Measurements from ENCODE around the gene EIF1B.

The EIF1B gene

DNA sequence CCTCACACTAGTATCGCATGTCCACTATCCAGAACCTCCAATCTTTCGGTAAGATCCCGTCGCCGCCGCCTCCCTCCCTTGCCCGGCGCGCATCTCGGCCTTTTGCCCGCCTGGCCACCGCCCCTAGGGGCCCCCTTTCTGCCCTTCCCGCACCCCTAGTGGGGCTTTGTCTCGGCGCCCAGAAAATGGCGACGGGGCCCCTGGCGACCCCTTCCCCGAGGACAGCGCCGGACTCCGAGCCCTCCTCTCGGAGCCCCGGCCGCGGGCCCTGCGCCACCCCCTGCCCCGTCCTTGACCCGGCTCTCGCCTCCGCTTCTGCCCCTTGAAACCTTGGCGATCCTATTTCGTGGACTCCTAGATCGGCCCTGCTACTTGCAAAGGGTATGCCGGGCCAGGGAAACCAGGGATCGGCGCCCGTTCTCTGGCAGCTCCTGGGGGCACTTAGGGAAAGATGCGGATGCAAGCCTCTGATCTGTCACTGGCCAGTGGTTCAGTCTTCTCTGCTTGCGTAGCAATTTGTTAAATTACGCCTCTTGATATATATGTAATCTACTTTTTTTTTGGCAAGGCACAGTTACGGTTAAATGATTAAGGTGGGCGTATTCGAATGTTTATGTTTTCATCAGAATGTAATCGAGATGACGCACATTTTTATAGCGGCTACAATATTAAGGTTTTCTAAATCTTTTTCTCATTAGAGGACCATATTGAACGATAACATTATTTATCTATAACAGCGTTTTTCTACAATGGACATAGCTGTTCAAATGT lies 603 bp downstream of the EIF1B start:
- DNase-seq: peak in 2 of 5 experiments; percentile 15 to 46

DNA sequence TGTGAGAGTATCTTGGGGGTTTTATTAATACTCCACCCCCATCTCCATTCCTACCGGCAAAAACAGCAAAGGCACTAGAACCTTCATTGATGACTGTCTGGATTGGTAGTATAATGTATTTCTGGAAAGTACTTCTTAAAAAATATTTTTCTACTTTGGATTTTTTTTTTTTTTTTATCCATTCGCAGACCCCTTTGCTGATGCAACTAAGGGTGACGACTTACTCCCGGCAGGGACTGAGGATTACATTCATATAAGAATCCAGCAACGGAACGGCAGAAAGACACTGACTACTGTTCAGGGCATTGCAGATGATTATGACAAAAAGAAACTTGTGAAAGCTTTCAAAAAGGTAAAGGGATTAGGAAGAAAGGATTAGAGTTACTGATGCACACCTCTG lies 1.2 kb downstream of the EIF1B start:
- DNase-seq: peak in 1 of 5 experiments; percentile 15

DNA sequence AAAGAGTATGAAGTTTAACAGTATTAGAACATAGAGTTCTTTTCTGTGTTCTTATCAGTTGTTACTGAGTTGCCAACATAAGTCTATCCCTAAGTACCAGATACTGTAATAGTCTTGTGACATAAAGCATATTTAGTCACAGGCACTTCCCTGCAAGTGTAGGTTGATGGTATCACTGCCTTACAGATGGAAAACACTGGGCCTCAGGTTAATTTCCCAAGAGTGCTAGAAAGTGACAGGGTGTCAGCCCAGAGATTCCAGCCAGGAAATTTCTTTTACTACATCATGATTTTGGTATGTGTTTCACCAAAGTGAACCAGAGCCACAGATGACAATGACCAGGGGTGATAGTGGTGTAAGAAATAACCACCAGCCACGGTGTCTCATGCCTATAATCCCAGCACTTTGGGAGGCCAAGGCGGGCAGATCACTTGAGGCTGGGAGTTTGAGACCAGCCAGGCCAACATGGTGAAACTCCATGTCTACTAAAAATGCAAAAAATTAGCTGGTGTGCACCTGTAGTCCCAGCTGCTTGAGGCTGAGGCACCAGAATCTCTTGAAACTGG lies 3.2 kb downstream of the EIF1B start:
- DNase-seq: no peak

DNA sequence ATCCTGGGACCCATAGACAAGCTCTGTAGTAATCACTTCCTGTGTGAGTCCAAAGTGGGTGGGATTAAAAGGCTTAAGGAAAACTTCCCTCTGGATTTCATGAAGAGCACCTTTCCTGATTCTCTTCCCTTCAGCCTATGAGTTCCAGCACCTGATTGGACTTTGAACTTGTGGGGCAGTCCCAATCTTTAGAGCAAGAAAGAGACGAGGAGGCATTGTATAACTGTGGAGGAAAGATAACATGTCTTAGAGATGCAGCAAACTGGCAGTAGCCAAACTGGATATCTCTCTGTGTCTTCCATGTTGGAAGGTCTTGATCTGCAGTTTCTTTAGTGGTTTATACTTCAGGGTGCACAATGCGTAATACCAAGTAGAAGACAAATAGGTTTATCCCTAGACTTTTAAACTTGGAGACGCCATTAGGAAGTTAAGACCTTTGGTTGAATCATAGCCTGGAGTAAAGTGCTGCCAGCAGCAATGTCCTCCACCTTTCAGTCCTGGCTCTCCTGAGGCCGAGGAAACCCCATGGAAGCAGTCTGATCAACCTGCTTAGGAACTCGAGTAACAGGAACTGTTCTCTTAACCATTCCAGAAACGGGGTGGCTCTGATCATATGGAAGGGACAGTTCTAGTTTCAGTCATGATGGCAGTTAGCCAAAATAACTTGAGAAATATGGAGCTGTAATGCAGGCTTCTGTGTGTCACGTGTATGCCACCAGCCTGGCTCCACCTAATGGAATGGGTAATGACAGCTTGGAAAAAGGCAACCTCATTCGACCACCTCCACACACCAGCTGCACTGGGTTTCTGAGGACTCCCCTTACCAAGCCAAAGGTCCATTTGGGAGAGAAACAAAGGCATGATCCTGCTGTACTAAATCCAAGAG lies 4.7 kb downstream of the EIF1B start:
- no peak for DNase-seq

DNA sequence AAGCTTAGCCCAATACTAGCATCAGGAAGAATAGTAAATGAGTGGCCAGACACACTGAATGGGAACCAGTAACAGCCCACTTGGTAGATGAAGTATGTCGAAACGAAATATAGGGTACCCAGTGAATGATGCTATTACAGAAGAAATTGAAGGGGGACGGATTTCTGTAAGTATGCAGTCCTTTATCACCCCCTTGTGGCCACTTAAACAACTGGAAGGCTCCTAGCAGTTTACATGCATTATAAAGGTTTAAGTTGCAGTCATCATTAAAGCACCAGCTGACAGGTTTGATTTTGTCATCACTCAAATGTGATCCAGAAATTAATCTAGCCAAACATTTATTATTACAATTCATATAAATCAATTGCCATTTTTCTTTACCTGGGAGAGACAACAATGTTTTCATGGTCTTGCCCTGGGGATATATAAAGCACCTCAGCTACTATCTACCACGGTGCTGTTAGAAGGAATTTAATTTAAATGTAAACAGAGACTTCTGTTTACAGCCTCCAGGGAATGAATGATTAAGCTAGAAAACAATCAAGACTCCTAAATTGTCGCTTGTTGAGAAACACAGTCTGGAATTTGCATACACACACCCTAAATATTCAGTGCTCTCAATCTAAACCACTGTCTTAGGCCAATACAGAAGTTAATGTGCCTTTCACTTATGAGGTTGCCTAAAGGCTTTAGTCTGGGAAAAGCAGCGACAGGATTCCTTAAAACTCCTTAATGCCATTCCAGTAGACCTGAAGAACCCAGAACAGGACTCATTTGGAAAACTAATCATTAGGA lies 7.8 kb downstream of the EIF1B start:
- peak in 3 of 5 experiments; percentile 15 to 70 (median 36) for DNase-seq

DNA sequence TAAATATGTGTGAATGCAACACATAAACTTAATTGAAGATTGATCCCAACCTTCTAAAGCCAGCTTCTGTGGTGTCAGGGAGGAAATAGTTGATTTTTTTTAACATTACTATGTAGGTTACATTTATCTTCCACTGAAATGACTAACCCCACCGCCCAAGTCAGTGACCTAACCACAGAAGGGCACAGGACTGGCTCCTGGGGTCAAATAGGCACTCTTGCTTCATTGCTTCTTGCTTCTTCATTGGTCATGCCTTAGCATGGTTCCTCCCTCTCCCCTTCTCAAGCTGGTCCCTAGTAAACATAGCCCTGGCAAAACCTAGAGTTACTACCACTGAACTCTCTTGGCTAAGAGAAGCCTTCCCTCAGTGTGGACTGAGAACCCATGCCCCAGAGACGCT lies 12.3 kb downstream of the EIF1B start:
- DNase-seq: peak in 1 of 5 experiments; percentile 21

DNA sequence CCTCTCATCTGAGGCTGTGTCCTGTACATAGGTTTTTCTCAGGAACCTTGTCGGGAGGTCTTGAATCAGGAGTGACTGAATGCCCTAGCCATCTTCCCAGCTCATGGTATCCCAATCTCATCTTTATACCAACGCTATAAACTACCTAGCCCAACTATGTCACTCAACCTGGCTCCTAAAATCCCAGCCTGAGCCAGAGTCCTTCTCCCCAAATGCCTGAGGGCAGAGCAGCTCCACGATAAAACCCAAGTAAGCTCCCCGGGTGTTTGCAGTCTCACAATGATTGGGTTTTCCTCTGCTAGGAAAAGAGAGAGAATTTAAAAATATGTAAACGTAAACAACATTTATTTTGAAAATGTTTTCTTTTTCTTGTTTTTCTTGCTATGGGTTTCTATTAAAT lies 14.4 kb downstream of the EIF1B start:
- no peak for DNase-seq

DNA sequence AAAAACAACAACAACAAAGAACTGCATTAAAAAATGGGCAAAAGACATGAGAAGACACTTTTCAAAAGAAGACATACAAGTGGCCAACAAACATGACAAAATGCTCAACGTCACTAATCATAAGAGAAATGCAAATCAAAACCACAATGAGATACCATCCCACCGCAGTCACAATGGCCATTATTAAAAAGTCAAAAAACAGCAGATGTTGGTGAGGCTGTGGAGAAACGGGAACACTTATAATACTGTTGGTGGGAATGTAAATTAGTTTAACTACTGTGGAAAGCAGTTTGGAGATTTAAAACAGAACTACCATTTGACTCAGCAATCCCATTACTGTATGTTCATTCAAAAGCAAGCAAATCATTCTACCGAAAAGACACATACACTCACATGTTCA lies 15.1 kb downstream of the EIF1B start:
- DNase-seq: no peak

DNA sequence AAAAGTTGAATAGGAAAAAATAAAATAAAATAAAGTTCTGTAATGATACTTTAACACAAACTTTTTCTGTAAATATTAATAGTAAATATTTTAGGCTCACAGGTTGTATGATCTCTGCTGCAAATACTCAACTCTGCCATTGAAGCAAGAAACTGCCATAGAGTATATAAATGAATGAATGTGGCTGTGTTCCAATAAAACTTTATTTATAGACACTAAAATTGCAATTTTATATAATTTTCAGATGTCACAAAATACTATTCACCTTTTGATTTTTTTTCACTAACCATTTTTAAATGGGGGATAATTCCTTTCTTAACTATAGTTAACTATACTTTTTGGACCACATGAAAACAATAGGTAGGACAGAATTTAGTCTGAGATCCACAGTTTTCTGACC lies 16.0 kb downstream of the EIF1B start:
- no peak for DNase-seq

DNA sequence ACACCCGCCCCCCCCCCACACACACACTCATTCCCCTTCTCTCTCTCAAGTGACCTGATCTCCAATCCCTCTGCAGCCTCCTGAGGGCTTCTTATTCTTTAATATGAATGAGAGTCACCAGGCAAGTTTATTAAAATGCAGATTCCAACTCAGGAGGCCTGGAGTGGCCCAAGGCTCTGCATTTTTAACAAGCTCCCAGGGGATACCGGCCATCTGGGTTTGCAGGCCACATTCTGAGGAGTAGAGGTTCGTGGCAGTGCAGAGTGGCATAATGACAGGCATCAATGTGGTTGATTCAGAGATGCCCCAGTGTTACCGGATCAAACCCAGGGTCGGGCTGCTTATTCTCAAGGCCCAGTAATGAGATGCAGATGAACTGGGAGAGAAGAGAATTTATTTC lies 18.9 kb downstream of the EIF1B start:
- DNase-seq: no peak

DNA sequence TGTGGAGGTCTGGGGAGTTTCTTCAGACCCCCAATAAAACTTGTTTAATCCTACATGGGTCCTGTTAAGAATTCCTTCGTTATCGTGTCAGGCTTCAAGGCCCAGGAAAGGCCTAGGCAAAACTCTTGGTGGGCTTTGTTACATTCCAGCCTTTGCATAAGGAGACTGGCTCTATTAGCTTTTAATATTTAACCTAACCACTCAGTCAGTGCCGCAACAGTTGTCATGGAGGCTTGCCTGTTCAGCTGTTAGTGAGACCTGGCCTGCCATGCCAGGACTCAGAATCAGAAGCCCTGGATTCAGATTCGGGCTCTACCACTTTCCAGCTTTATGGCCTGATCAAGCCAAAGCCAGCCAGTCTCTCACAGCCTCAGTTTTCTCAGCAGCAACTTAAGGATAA lies 19.6 kb downstream of the EIF1B start:
- DNase-seq: no peak

DNA sequence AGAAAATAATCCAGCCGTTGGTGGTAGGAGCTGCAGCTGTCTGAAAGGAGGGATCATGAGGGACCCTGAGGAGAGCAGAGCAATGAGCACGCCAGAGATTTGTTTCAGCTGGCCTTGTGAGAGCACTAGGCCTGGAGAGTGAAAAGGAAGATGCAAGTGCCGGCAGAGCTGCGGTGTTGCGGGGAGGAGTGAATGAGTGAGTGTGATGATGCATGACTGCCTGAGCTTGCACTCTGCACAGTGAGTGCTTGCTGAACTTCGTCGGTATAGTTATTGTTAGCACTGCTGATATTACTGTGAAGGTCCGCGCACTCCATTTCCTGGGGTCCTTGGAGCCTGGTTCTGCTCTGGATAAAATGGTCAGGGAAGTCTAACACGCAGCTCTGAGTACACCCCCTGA lies 23.2 kb downstream of the EIF1B start:
- DNase-seq: no peak

DNA sequence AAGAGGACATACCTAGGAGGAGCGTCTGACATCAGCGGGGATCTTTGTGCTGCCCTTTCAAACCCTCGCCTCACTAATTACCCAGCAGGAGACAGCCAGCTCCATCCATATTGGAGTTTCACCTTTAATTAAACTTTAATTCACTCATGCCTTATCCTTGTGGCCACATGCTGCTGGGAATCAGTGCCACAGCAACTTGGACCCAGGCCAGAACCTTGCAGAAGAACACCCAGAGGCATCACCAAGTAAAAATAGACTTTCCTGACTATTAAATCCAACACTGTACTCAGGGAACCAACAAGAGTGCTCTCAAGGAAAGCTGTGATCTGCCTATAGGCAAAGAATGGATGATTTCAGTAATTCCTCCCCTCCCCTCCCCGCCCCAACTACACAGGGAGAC lies 23.9 kb downstream of the EIF1B start:
- no peak for DNase-seq

DNA sequence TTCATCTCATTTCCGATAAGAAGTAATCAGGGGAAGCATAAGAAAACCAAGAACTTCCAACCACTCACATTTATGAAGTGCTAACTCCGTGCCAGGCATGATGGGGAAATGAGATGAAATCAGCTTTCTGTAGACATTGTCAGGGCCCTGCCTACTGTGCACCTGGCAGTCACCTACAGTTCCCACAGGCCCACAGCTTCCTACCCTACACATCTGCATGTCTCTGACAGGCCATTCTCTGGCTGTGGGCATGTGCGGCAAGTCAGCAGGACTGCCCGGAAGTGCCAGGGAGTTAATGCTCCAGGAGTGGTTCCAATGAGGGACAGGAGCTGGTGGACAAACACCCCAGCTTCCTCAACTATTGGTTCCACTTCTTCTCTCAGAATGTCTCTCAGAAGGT lies 24.3 kb downstream of the EIF1B start:
- DNase-seq: no peak

DNA sequence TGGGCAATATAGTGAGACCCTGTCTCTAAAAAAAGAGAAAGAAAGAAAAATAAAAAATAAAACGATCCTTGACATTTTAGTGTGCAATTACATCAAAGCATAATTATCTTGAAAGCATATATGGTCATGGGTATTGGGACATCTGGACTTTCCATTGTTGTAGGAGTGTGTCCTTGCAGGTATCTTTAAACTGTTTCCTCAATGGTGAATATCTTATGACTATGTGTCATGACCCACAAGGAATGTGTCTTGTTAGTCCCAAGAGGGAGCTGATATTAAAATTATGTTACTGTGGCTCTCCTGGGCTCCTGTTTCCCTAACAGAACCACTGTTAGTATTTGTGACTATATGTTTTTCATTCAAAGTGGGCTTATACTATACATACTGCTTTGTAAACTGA lies 26.6 kb downstream of the EIF1B start:
- DNase-seq: no peak

DNA sequence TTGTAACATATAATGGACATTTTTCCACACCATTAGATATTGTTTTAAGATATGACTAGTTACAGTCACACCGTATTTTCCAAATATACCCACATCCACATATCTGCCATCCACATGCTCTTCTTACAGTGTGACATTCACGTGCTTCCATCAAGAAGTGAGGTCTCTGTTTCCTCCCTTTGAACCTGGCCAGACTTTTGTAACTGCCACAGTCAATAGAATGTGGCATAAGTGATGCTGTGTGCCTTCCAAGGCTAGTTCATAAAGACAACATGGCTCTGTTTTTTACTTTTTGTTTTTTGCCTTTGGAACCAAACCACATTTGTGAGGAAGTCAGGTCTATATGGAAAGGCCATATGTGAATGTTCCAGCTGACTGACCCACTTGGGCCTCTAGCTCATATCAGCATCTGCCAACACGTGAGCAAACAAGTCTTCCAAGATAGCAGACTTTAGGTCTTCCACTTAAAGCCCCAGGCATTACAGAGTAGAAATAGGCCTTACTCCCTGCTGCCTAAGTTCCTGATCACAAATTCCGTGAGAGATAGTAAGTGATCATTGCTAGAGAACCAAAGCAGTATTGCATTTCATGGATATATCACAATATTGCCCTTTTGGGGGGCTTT lies 27.1 kb downstream of the EIF1B start:
- DNase-seq: no peak

DNA sequence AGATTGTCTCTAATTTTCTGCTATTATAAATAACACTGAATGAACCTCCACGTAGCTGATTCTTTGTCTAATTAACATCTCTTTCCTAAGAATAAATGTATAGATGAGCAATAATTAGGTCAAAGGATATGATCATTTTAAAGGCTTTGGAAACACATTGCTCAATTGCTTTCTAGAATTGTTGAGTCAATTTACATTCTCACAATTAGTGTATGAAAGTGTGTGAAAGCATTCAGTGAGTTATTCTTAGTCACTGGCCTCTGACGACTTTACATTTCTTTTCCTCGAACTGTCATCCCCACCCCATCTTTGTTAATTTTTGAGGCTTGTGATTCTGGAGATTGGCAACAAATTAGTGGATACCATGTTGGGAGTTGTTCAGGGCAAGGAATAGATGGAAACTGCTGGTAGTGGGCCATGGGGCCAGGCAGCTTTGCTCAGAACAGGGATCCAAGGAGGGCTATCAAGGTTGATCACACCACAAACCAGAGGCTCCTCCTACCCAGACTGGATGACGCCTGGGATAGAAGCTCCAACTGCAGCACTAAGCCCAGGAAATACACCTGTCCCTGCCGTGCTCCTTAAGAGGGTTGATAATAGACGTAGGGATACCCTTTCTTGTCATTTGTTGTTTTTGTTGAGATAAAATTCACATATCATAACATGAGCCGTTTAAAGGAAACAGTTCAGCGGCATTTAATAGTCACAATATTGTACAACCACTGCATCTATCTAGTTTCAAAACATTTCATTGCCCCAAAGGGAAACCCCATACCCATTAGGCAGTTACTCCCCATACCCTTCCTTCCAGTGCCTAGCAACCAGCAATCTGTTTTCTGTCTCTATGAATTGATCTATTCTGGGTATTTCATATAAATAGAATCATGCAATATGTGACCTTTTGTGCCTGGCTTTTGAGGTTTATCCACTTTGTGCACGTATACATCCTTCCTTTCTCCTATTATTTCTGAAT lies 27.9 kb downstream of the EIF1B start:
- peak in 1 of 5 experiments; percentile 66 for DNase-seq

DNA sequence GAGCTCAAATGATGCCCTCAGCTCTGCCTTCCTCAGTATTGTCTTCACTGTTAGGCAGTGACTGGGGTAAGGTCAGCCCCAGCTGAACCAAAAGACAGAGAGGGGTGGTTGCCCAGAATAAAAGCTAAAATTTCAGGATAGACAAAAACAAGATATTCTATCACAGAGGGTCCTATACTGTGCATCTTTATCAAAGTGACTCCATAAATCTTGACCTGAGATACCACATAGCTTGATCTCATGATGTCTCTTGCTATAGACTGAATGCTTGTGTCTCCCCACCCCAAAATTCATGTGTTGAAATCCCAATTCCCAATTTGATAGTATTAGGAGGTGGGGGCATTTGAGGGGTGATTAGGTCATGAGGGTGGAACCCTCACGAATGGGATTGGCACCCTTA lies 30.4 kb downstream of the EIF1B start:
- DNase-seq: no peak

DNA sequence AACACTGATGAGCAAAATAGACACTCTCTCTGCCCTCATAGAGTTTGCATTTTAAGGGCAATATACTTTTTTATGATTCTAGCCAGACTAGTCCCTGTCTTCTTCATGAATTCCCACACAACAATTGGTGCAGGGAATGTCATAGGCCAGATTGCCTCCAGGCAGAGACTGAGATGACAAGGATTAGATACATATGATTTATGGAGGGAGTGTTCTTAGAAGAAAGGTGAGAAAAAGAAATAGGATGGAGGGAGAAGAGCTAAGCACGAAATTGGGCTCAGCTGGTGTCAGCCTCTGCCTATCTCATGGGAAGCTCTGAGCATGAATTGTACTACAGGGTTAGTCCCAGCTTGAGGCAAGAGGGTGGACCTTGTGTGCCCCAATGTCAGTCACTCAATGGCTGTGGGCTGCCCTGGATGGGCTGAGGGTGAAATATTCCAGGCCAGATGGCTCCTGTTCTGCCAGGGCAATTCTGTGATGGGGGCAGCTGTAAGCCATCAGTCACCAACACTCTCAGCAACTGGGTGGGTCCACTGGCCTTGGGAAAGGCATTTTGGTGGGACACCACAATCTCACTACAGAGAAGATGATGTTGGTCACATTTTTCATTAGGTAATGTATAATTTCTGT lies 31.1 kb downstream of the EIF1B start:
- DNase-seq: no peak

DNA sequence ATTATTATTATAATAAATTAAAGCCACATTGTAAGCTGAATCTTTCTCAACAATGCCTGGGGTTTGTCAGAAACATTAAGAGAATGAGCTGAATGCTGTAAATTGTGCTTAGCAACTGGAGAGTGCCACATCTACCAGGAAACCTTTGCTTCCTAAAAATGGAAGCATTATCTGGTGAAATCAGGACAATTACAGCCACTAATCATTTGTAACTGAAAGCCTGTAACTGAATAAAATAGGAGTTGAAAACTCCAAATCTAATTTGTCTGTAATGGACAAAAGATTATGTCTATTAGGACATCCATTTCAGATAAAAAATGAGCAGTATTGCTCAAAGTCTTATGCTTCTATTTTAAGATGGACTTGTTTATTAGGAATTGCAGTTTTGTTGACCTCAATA lies 32.2 kb downstream of the EIF1B start:
- DNase-seq: no peak

DNA sequence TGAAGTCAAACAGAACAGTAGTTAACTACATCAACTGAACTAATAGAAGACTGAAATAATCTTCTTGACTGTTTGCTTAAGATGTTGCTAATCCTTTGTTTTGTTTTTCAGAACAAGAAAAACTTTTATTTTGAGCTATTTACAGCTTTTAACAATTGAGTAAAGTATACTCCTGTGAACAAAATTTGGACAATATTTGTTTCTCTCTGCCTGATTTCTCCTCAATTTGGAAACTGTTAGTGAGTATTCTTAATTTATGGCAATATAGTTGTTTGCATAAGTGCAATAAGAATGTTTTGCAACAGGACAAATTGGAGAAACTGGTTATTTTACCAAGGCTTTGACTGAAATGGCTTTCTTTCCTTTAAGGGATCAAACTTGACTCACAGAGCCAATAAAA lies 41.0 kb downstream of the EIF1B start:
- no peak for DNase-seq
